Mononuclear cell (primary cell): ENCODE measurements around the gene TSPYL4. TPM values are rescaled to one million over a fixed set of nuclear protein-coding genes. Genes with fewer than 3 reads are reported as not detected.

Source experiments
- H3K27me3 ChIP-seq: 2 replicates; pipeline ENCODE4 v1.6.0; 2011; ENCODE audit warnings: low read length, control low read depth; ENCODE audit not compliant: insufficient read depth
- H3K4me1 ChIP-seq: 2 replicates; pipeline ENCODE4 v1.5.1; 2011; ENCODE audit warnings: mild to moderate bottlenecking, low read length, control low read depth; ENCODE audit not compliant: insufficient read depth
- H3K4me3 ChIP-seq: 2 replicates; pipeline ENCODE4 v1.5.1; 2011; ENCODE audit warnings: mild to moderate bottlenecking, low read length, moderate library complexity
- H3K9me3 ChIP-seq: 2 replicates; pipeline ENCODE4 v1.5.1; 2011; ENCODE audit warnings: low read depth, mild to moderate bottlenecking, control low read depth, low read length
- total RNA-seq: library from RNA; depleted of rRNA; stranded (reverse); fragments of >200 nt; gene quantifications from one replicate; pipeline ENCODE4 v1.2.3, GENCODE V29; 2012

TSPYL4 gene
- total RNA-seq, 1 donor, result 39.8 TPM

- no peaks in the 10 kb centered on the region for H3K9me3 ChIP-seq
Measured at GRCh38 chr6:116255246-116255800, 1.4 kb upstream of the TSPYL4 start.

GRCh38 chr6:116254297-116255056 lies 602 bp upstream of the TSPYL4 start:
- H3K4me3 ChIP-seq, result peak overlapping the region; percentile 75

More at GRCh38 chr6:116255246-116255800, 1.4 kb upstream of the TSPYL4 start:
- Histone ChIP-seq H3K27me3 (no peaks in the 10 kb centered on the region), H3K4me1 (peaks cover 29% of the 10 kb centered on the region), H3K4me3 (no peak overlapping the region)

DNA sequence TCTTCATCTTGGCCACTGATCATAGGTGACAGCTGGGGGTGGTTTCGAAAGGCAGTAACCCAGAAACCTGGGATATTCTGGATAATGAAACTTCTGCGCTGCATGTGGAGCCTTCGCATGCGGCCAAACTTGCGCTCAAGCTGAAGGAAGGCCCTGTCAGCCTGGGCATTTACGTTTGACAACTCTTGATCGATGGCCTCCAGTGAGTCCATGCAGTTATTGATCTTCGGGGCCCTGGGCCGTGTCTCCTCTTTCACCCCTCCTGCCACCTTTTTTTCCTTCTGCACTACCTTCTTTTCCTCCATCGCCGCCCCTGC lies 729 bp downstream of the TSPYL4 start:
- peaks cover 29% of the 10 kb centered on the region for H3K4me1 ChIP-seq
- H3K4me3 ChIP-seq, result peak overlapping the region; percentile 75
- H3K27me3 ChIP-seq, result no peaks in the 10 kb centered on the region
- H3K9me3 ChIP-seq, result no peaks in the 10 kb centered on the region

More at GRCh38 chr6:116254297-116255056, 602 bp upstream of the TSPYL4 start:
- no peaks in the 10 kb centered on the region for H3K9me3 ChIP-seq
- no peaks in the 10 kb centered on the region for H3K27me3 ChIP-seq
- peaks cover 29% of the 10 kb centered on the region for H3K4me1 ChIP-seq

- Histone ChIP-seq H3K4me3 (no peak overlapping the region), H3K27me3 (no peaks in the 10 kb centered on the region), H3K9me3 (no peaks in the 10 kb centered on the region), H3K4me1 (peaks cover 29% of the 10 kb centered on the region)
Measured at GRCh38 chr6:116251568-116252384, 2.1 kb downstream of the TSPYL4 start.

- Histone ChIP-seq H3K27me3 (no peaks in the 10 kb centered on the region), H3K4me3 (no peak overlapping the region), H3K9me3 (no peaks in the 10 kb centered on the region), H3K4me1 (peaks cover 26% of the 10 kb centered on the region)
Measured at GRCh38 chr6:116248577-116248976, 5.3 kb downstream of the TSPYL4 start.

DNA sequence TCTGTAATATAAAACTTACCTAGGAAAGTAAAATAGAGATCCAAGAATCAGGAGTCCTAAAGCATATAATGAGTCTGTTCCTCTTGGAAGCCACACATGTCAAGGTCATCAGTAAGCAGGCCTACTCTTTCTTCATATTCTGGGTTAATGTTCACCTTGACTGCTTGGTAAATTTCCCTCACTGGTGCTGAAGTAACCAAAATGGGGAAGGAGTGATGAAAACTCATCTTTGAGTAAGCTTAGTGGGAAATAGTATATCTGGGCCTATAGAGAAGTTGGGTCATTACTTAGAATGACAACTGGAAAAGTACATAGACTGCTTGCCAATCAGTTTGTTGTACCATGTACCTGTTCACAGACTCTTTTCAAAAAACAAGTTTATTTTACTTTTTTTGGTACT lies 6.6 kb downstream of the TSPYL4 start:
- peaks cover 15% of the 10 kb centered on the region for H3K4me1 ChIP-seq
- no peaks in the 10 kb centered on the region for H3K9me3 ChIP-seq
- no peak overlapping the region for H3K4me3 ChIP-seq
- H3K27me3 ChIP-seq, result no peaks in the 10 kb centered on the region

DNA sequence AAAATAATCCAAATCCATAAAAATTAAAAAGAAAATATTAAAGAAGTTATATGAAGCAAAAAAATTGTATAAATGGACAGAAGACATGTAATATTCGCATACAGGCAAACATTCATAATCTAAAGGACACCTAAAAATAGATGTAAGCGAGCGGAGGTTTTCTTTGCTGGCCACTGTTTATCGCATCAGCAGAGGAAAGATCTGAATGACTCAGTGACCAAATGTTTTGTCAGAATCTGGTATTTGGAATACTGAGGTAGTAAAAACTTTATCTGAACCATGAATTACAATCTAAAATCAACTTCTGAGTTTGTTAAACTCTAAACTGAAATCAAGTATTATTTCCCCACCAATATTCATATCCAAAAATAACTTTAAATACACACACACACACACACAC lies 7.8 kb downstream of the TSPYL4 start:
- Histone ChIP-seq H3K4me3 (no peak overlapping the region), H3K27me3 (no peaks in the 10 kb centered on the region), H3K9me3 (no peaks in the 10 kb centered on the region), H3K4me1 (peaks cover 8% of the 10 kb centered on the region)

GRCh38 chr6:116244284-116244683 lies 9.6 kb downstream of the TSPYL4 start:
- Histone ChIP-seq H3K4me1 (no peaks in the 10 kb centered on the region), H3K9me3 (no peaks in the 10 kb centered on the region)

GRCh38 chr6:116239856-116240255 lies 14.0 kb downstream of the TSPYL4 start:
- Histone ChIP-seq H3K4me3 (no peak overlapping the region), H3K9me3 (no peaks in the 10 kb centered on the region), H3K27me3 (no peaks in the 10 kb centered on the region), H3K4me1 (no peaks in the 10 kb centered on the region)

More at GRCh38 chr6:116244284-116244683, 9.6 kb downstream of the TSPYL4 start:
- Histone ChIP-seq H3K27me3 (no peaks in the 10 kb centered on the region), H3K4me3 (no peak overlapping the region)

- H3K27me3 ChIP-seq, result no peaks in the 10 kb centered on the region
- no peaks in the 10 kb centered on the region for H3K4me1 ChIP-seq
- H3K9me3 ChIP-seq, result no peaks in the 10 kb centered on the region
- H3K4me3 ChIP-seq, result no peak overlapping the region
Measured at GRCh38 chr6:116239256-116239655, 14.6 kb downstream of the TSPYL4 start.

DNA sequence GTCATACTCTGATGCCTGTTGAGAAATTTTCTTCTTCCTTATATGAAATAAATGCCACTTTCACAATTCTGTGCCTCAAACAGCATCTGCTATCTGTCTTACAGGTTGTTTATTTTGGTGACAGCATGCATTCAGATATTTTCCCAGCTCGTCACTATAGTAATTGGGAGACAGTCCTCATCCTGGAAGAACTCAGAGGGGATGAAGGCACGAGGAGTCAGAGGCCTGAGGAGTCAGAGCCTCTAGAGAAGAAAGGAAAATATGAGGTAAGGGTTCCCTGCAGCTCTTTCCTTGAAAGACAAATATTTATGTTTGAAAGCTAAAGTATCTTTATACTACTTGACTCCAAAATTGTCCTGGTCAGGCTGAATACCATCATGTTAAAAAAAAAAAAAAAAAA lies 15.8 kb downstream of the TSPYL4 start:
- no peak overlapping the region for H3K4me3 ChIP-seq
- no peaks in the 10 kb centered on the region for H3K27me3 ChIP-seq
- H3K9me3 ChIP-seq, result no peaks in the 10 kb centered on the region
- no peaks in the 10 kb centered on the region for H3K4me1 ChIP-seq

- H3K27me3 ChIP-seq, result no peaks in the 10 kb centered on the region
- no peaks in the 10 kb centered on the region for H3K4me1 ChIP-seq
- H3K9me3 ChIP-seq, result no peaks in the 10 kb centered on the region
- no peak overlapping the region for H3K4me3 ChIP-seq
Measured at GRCh38 chr6:116234689-116235088, 19.2 kb downstream of the TSPYL4 start.

- no peaks in the 10 kb centered on the region for H3K27me3 ChIP-seq
- no peaks in the 10 kb centered on the region for H3K9me3 ChIP-seq
- H3K4me3 ChIP-seq, result no peak overlapping the region
- no peaks in the 10 kb centered on the region for H3K4me1 ChIP-seq
Measured at GRCh38 chr6:116229287-116229913, 24.5 kb downstream of the TSPYL4 start.

GRCh38 chr6:116223355-116223754 lies 30.5 kb downstream of the TSPYL4 start:
- H3K27me3 ChIP-seq, result no peaks in the 10 kb centered on the region
- no peaks in the 10 kb centered on the region for H3K9me3 ChIP-seq
- no peak overlapping the region for H3K4me3 ChIP-seq
- no peaks in the 10 kb centered on the region for H3K4me1 ChIP-seq

DNA sequence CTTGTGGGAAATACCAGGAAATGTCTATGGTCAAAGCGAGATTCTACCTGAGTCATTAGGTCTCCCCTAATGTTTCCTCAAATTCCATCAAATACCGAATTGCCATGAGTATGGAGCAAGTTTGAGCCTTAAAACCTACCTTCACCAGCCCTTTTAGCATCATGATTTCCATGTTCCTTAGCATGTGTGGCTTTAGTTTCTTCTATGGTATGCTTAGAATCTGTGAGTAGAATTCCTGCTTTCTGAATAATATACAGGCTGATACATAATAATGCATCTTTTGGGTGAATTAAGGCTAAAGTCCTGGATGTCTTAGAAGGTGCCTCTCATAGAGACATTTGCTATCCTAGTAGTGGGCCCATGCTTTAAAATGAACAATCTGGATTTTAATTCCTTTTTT lies 32.0 kb downstream of the TSPYL4 start:
- no peaks in the 10 kb centered on the region for H3K4me1 ChIP-seq
- no peaks in the 10 kb centered on the region for H3K27me3 ChIP-seq
- H3K4me3 ChIP-seq, result no peak overlapping the region
- no peaks in the 10 kb centered on the region for H3K9me3 ChIP-seq
